GM15510 (cell line): ENCODE measurements around the gene TMC3.

Experiments used
- POLR2A ChIP-seq: IDR thresholded peaks from 3 replicates; pipeline ENCODE4 v1.6.1; 2011; ENCODE audit warnings: borderline replicate concordance; ENCODE audit not compliant: insufficient read length; ENCODE audit errors: extremely low read depth

Gene TMC3

GRCh38 chr15:81363718-81364500, 10.1 kb downstream of the TMC3 start:
- no peak for TF ChIP-seq POLR2A

GRCh38 chr15:81363276-81363675, 10.7 kb downstream of the TMC3 start:
- no peak for TF ChIP-seq POLR2A

- no peak for TF ChIP-seq POLR2A
Observed at GRCh38 chr15:81362790-81363189, 11.2 kb downstream of the TMC3 start.

- no peak for TF ChIP-seq POLR2A
Observed at GRCh38 chr15:81361891-81362290, 12.1 kb downstream of the TMC3 start.

- no peak for TF ChIP-seq POLR2A
Observed at GRCh38 chr15:81360491-81360890, 13.5 kb downstream of the TMC3 start.

- TF ChIP-seq POLR2A, result no peak
Observed at GRCh38 chr15:81358248-81358647, 15.8 kb downstream of the TMC3 start.

GRCh38 chr15:81357180-81357686, 16.8 kb downstream of the TMC3 start:
- TF ChIP-seq POLR2A, result no peak

- no peak for TF ChIP-seq POLR2A
Observed at GRCh38 chr15:81356252-81356651, 17.8 kb downstream of the TMC3 start.

- no peak for TF ChIP-seq POLR2A
Observed at GRCh38 chr15:81351651-81352050, 22.4 kb downstream of the TMC3 start.

- no peak for TF ChIP-seq POLR2A
Observed at GRCh38 chr15:81349271-81349670, 24.7 kb downstream of the TMC3 start.

GRCh38 chr15:81347910-81348309, 26.1 kb downstream of the TMC3 start:
- no peak for TF ChIP-seq POLR2A

GRCh38 chr15:81346611-81347010, 27.4 kb downstream of the TMC3 start:
- TF ChIP-seq POLR2A, result no peak

GRCh38 chr15:81343371-81343770, 30.6 kb downstream of the TMC3 start:
- TF ChIP-seq POLR2A, result no peak

- no peak for TF ChIP-seq POLR2A
Observed at GRCh38 chr15:81341351-81341750, 32.7 kb downstream of the TMC3 start.

GRCh38 chr15:81339851-81340250, 34.2 kb downstream of the TMC3 start:
- TF ChIP-seq POLR2A, result no peak

GRCh38 chr15:81339321-81339720, 34.7 kb downstream of the TMC3 start:
- no peak for TF ChIP-seq POLR2A
